Neuron (in vitro differentiated cells): Measurements from ENCODE around the gene BUB1.

Experiments used
- H2AFZ ChIP-seq: one replicate; pipeline ENCODE4 v1.6.1; 2013; ENCODE audit warnings: low read depth, mild to moderate bottlenecking, inconsistent platforms, low read length, moderate library complexity
- H3K27me3 ChIP-seq: one replicate; pipeline ENCODE4 v1.6.1; 2013; ENCODE audit warnings: low read length; ENCODE audit not compliant: insufficient read depth
- H3K36me3 ChIP-seq: one replicate; pipeline ENCODE4 v1.6.1; 2013; ENCODE audit warnings: low read length; ENCODE audit not compliant: insufficient read depth
- H3K4me1 ChIP-seq: one replicate; pipeline ENCODE4 v1.6.1; 2013; ENCODE audit warnings: low read length; ENCODE audit not compliant: insufficient read depth
- H3K4me3 ChIP-seq: 2 replicates; pipeline ENCODE4 v1.5.1; 2013; ENCODE audit warnings: mild to moderate bottlenecking, low read length, moderate library complexity
- H3K9me3 ChIP-seq: one replicate; pipeline ENCODE4 v1.6.1; 2013; ENCODE audit warnings: low read length

BUB1 gene

GRCh38 chr2:110677530-110678456, at the start of gene BUB1:
Gene BUB1 (minus strand): TSS chr2:110678063. CDS start chr2:110677995, 68 bp downstream.
- peak within 1 kb of the TSS; percentile 98 for H3K4me3 ChIP-seq
- peak within 1 kb of the TSS; percentile 99 for H2AFZ ChIP-seq
- H3K36me3 ChIP-seq = peaks cover 15% of the 10 kb centered on the region
- H3K9me3 ChIP-seq = no peaks in the 10 kb centered on the region
- H3K27me3 ChIP-seq = no peaks in the 10 kb centered on the region
- H3K4me1 ChIP-seq = peaks cover 14% of the 10 kb centered on the region

GRCh38 chr2:110726285-110726684, 48.4 kb upstream of the BUB1 start:
- H3K36me3 ChIP-seq = no peaks in the 10 kb centered on the region
- H2AFZ ChIP-seq = no peak overlapping the region
- H3K9me3 ChIP-seq = peaks cover 7% of the 10 kb centered on the region
- H3K4me1 ChIP-seq = no peaks in the 10 kb centered on the region
- no peak overlapping the region for H3K4me3 ChIP-seq
- H3K27me3 ChIP-seq = peaks cover 34% of the 10 kb centered on the region

GRCh38 chr2:110725859-110726258, 48.0 kb upstream of the BUB1 start:
- Histone ChIP-seq H2AFZ (no peak overlapping the region), H3K9me3 (peaks cover 3% of the 10 kb centered on the region), H3K36me3 (no peaks in the 10 kb centered on the region), H3K4me3 (no peak overlapping the region), H3K4me1 (no peaks in the 10 kb centered on the region), H3K27me3 (peaks cover 30% of the 10 kb centered on the region)

- H3K4me3 ChIP-seq = no peak overlapping the region
- no peaks in the 10 kb centered on the region for H3K4me1 ChIP-seq
- no peaks in the 10 kb centered on the region for H3K9me3 ChIP-seq
- H2AFZ ChIP-seq = no peak overlapping the region
- peaks cover 27% of the 10 kb centered on the region for H3K27me3 ChIP-seq
- no peaks in the 10 kb centered on the region for H3K36me3 ChIP-seq
Observed at GRCh38 chr2:110725370-110725769, 47.5 kb upstream of the BUB1 start.

GRCh38 chr2:110724820-110725219, 47.0 kb upstream of the BUB1 start:
- no peak overlapping the region for H2AFZ ChIP-seq
- H3K9me3 ChIP-seq = no peaks in the 10 kb centered on the region
- H3K36me3 ChIP-seq = no peaks in the 10 kb centered on the region
- H3K27me3 ChIP-seq = peaks cover 26% of the 10 kb centered on the region
- no peak overlapping the region for H3K4me3 ChIP-seq
- H3K4me1 ChIP-seq = no peaks in the 10 kb centered on the region

GRCh38 chr2:110720547-110720946, 42.7 kb upstream of the BUB1 start:
- no peaks in the 10 kb centered on the region for H3K9me3 ChIP-seq
- H2AFZ ChIP-seq = no peak overlapping the region
- H3K36me3 ChIP-seq = no peaks in the 10 kb centered on the region
- no peak overlapping the region for H3K4me3 ChIP-seq
- no peaks in the 10 kb centered on the region for H3K4me1 ChIP-seq
- peaks cover 12% of the 10 kb centered on the region for H3K27me3 ChIP-seq

GRCh38 chr2:110718990-110719389, 41.1 kb upstream of the BUB1 start:
- no peak overlapping the region for H3K4me3 ChIP-seq
- H3K4me1 ChIP-seq = no peaks in the 10 kb centered on the region
- H3K9me3 ChIP-seq = no peaks in the 10 kb centered on the region
- peaks cover 15% of the 10 kb centered on the region for H3K27me3 ChIP-seq
- no peak overlapping the region for H2AFZ ChIP-seq
- no peaks in the 10 kb centered on the region for H3K36me3 ChIP-seq

GRCh38 chr2:110718382-110718781, 40.5 kb upstream of the BUB1 start:
- H3K4me1 ChIP-seq = no peaks in the 10 kb centered on the region
- no peak overlapping the region for H3K4me3 ChIP-seq
- peaks cover 15% of the 10 kb centered on the region for H3K27me3 ChIP-seq
- H2AFZ ChIP-seq = no peak overlapping the region
- H3K36me3 ChIP-seq = no peaks in the 10 kb centered on the region
- no peaks in the 10 kb centered on the region for H3K9me3 ChIP-seq

- H3K9me3 ChIP-seq = no peaks in the 10 kb centered on the region
- H3K27me3 ChIP-seq = peaks cover 13% of the 10 kb centered on the region
- H3K36me3 ChIP-seq = no peaks in the 10 kb centered on the region
- no peak overlapping the region for H2AFZ ChIP-seq
- H3K4me3 ChIP-seq = no peak overlapping the region
- H3K4me1 ChIP-seq = no peaks in the 10 kb centered on the region
Observed at GRCh38 chr2:110717734-110718133, 39.9 kb upstream of the BUB1 start.

- Histone ChIP-seq H3K4me1 (no peaks in the 10 kb centered on the region), H2AFZ (no peak overlapping the region), H3K27me3 (peaks cover 13% of the 10 kb centered on the region), H3K9me3 (no peaks in the 10 kb centered on the region), H3K4me3 (no peak overlapping the region), H3K36me3 (no peaks in the 10 kb centered on the region)
Observed at GRCh38 chr2:110716959-110717645, 39.2 kb upstream of the BUB1 start.

- no peaks in the 10 kb centered on the region for H3K4me1 ChIP-seq
- no peaks in the 10 kb centered on the region for H3K36me3 ChIP-seq
- no peak overlapping the region for H2AFZ ChIP-seq
- H3K4me3 ChIP-seq = no peak overlapping the region
- H3K9me3 ChIP-seq = no peaks in the 10 kb centered on the region
- H3K27me3 ChIP-seq = peaks cover 14% of the 10 kb centered on the region
Observed at GRCh38 chr2:110714452-110715224, 36.8 kb upstream of the BUB1 start.

- Histone ChIP-seq H3K4me3 (no peak overlapping the region), H3K9me3 (no peaks in the 10 kb centered on the region), H3K36me3 (no peaks in the 10 kb centered on the region), H3K4me1 (no peaks in the 10 kb centered on the region), H2AFZ (no peak overlapping the region), H3K27me3 (peaks cover 14% of the 10 kb centered on the region)
Observed at GRCh38 chr2:110713513-110714362, 35.9 kb upstream of the BUB1 start.
